Erythroblast (primary cell): ENCODE results near the gene SMOC2.

ENCODE experiments used
- GATA1 ChIP-seq: IDR thresholded peaks from 2 replicates; pipeline ENCODE4 v1.6.1; 2011; ENCODE audit warnings: low read depth, mild to moderate bottlenecking, control low read depth, low read length, moderate library complexity
- POLR2A ChIP-seq: IDR thresholded peaks from 2 replicates; pipeline ENCODE4 v1.6.1; 2011; ENCODE audit warnings: mild to moderate bottlenecking, low read length

- TF ChIP-seq POLR2A: no peak
- no peak for TF ChIP-seq GATA1
Observed at GRCh38 chr6:168415993-168416530, 24.9 kb upstream of the SMOC2 start.
